Stimulated activated CD4-positive, alpha-beta T cell treated with anti-CD3 and anti-CD28 coated beads, Interleukin-12 subunit alpha, Interleukin-12 subunit beta, amount 100 ng/mL, for 48 hours (primary cell): ENCODE results near the gene ZMAT1.
"Not testable (repeated sequence)": the region's sequence is repeated elsewhere in the genome, so short reads cannot be mapped to it uniquely, and the experiment has no call there.

Experiments
- DNase-seq, 3 donors: peaks; one replicate each; pipeline ENCODE4 v3.0.0-alpha.2; 2020; ENCODE audit warnings: low read depth in 2 of 3, low spot score in 1 of 3

Gene ZMAT1

DNA sequence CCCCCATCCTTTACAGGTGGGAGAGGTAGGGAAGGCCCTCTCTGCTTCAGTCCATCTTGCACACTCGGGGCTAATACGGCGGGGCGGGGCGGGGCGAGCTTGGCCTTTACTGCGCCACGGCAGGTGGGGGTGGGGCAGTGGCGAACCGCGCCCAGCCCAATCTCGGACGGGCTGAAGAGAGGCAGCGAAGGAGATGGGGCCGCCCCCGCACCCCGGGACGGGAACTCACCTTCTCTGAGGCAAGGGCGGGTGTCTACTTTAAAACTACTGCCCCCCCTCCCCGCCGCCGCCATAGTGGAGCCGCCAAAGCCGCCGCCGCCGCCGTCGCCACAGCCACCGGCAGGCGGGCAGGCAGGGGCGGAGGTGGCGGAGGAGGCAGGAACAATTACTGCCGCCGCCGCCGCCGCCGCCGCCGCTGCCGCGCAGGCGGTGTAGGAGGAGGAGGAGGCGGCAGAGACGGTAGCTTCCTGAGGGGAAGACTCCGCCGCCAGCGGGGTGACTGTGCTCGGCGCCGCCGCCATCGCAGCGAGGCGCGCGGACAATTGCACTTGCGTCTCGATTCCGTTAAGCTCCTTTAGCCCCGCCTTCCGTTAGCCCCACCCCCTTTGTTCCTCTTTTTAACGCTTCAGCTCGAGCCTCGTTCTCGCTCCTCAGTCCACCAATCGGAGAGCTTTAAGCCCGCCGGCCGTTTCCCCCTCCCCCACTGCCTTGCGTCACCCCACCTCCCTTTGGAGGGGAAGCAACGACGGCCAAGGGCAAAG, at the start of gene ZMAT1:
Gene ZMAT1 (minus strand): TSS at position 540 of the 761 bp plus-strand sequence. CDS start 19 bp downstream, at position 521.
- DNase-seq = peak; percentile 85 to 87 (median 86)

DNA sequence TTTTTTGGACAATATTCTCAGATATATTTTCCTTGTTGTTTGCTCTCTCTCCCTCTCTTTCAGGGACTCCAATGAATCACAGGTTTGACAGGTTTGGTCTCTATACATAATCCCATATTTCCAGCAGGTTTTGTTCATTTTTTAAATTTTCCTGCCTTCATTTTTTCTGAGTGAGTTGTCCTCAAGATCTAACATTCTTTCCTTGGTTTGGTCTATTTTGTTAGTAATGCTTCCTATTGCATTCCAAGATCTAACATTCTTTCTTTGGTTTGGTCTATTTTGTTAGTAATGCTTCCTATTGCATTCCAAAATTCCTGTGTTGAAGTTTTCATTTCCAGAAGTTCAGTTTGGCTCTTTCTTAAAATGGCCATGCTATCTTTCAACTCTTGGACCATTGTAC, 45.3 kb upstream of the ZMAT1 start:
- no peak for DNase-seq

DNA sequence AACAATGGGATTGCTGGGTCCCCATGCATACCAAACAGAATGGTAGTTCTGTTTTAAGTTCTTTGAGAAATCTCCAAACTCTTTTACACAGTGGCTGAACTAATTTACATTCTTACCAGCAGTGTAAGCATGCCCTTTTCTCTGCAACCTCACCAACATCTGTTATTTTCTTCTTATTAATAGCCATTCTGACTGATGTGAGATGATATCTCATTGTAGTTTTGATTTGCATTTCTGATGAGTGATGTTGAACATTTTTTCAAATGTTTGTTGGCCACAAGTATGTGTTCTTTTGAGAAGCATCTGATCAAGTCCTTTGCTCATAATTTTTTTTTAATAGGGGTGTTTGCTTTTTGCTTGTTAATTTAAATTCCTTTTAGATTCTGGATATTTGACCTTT, 41.2 kb upstream of the ZMAT1 start:
- no peak for DNase-seq

DNA sequence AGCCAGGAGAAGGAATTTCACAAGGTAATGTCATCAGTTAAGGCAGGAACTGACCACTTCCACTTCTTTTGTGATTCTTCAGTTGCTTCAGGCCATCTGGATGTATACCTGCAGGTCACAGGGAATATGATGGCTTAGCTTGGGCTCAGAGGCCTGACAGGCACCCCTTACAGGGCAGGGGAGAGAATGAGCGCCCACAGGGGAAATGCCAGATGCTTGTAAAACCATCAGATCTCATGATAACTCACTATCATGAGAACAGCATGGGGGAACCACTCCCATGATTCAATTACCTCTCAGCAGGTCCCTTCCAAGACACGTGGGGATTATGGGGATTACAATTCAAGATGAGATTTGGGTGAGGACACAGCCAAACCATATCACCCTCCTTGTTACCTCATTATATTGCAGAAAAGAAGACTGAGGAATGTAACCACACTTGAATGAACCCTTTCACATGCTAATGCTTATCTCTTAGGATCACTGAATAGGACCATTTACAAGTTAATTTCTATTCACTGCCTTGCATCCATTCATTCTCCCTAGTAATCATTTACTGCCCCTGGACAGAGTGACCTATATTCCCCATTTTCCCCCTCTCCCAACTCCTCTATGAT, 33.2 kb upstream of the ZMAT1 start:
- not testable (repeated sequence) for DNase-seq

DNA sequence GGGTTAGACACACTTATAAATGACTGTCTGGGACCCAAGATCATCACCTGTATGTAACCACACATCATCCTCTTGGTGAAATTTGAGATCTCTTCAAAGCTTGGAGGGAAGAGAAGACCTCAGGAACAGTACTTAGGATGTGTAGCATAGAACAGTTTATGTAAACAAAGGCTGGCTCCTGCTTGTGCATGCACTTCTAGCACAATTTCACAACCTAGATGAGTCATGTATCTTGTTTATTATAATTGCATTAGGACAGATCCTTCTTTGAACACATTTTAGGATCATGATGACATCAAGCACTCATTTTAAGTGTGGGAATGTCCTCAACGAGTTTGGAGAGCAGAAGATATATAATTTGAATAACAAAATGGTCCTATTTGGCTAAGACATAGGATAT, 26.3 kb upstream of the ZMAT1 start:
- DNase-seq = no peak

DNA sequence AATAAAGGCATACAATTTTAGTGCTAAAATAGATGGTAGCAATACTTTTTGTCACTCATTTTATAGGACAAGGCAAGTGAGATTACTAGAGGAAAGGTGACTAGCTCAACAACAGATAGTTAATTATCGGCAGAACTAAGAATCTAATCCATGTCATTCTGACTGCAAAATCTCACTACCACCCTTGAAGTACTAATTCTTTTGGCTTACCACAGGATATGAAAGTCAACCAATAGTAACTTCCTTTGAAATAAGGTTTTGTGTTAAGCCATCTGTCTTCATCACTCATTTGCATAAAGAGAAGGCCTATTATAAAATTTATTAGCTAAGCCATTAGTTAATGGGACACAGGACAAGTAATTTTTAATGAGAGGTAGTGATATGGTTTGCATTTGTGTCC, 25.3 kb upstream of the ZMAT1 start:
- DNase-seq = no peak

DNA sequence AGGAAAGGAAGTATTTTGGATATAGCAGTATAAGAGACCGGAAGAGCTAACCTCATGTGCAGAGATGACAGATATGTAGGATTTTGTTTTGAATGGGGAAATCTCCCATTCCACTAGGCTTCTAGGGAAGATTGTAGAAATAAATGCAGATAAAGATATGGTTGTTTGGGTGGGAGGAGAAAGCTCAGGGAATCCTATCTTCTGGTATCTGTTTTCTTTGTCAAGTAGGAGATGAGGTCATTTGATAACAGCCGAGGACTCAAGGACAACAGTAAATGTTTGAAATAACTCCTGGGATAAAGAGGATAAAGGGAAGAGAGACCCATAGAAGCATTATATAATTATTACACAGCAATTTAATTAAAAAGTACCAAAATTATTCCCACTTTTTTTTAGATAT, 24.7 kb upstream of the ZMAT1 start:
- no peak for DNase-seq

DNA sequence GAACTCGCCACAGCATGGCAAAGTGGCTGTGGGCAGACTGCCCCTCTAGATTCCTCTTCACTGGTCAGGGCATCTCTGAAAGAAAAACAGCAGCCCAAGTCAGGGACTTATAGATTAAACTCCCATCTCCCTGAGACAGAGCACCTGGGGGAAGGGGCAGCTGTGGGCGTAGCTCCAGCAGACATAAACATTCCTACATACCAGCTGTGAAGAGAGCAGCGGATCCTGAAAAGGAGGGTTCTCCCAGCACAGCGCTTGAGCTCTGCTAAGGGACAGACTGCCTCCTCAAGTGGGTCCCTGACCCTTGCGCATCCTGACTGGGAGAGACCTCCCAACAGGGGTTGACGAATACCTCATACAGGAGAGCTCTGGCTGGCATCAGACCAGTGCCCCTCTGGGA, 18.8 kb upstream of the ZMAT1 start:
- no peak for DNase-seq

DNA sequence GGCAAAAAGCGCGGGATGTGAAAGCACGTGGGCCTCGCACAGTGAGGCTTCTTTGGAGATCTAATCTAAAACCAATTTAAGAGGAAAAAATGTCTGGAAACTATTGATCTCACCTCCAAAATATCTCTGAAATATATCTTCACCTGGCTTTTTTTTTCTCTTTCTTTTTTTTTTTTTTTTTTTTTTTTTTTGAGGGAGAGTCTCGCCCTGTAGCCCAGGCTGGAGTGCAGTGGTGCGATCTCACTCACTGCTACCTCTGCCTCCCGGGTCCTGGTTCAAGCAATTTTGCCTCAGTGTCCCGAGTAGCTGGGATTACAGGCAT, 383 bp upstream of the ZMAT1 start:
- DNase-seq = no peak

DNA sequence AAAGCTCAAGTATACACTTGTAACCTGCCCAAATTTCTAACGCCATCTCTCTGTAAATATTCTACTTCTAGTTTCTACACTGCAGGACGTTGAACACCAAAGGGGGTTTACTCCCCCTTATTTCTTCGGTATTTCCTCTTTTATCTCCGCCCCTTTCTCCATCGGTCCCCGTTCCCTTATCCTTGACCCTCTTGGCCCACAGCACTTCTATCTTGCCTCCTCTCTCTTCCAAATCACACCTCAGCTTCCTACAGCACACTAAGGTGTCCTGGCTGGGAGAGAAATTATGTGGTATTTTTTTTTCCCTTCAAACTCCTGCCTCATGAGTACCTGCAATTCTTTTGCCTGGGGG, 715 bp downstream of the ZMAT1 start:
- no peak for DNase-seq

DNA sequence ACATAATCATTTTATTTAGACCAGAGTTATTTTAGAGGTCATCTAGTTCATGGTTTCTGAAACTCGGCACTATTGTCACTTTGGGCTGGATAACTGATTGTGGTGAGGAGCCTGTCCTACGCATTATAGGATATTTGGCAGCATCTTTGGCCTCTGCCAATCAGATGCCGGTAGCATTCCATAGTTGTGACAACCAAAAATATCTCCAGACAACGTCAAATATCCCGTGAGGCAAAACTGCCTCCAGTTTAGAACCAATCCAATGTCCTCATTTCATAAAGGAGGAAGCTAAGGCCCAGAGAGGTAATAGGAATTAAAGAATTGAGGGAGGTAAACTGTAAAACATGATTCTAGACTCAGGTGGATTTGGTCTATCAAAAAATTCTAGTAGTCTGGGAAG, 6.1 kb downstream of the ZMAT1 start:
- no peak for DNase-seq

DNA sequence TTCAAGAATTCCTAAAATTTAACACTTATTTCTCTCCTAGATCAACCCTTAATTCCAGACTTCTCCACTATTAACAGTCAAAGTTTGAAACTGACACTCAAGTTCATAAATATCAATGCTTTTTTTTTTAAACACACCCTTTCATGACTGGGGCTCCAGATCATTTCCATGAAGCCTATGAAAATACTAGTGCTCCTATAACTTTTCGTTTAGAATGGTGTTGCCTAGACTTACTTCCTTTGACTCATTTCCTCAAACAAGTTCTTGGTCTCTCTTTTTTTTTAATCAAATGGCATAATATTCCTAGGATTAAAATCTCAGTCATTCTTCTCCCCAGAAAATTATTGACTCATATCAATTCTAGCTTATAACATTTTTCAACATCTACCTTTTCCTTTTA, 13.1 kb downstream of the ZMAT1 start:
- DNase-seq = no peak

DNA sequence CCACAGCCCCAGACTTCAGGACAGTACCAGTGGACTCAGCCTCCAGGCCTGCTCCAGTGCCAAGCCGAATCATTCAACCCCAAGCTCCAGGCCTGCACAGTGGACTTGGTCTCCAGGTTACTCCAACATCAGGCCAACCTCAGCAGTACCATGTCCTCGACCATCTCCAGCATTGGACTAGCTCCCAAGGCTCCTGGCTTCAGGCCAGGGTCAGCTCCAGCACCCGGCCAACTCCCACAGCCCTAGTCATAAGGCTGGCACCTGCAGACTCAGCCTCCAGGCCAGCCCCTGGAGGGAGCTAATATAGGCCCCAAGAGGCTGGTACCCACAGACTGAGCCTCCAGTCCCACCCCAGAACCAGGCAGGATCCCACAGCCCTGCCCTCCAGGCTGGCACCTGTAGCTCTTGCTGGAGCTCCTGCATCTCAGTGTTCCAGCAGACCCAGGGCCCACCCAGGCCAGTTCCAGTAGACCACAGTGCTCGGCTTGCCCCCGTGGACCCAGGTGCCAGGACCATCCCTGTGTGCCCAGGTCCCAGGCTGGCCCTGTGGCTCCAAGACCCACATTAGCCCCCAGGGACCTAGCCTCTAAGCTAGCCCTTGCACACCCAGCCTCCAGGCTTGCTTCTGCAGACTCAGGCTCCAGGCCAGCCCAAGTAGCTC, 25.6 kb downstream of the ZMAT1 start:
- no peak for DNase-seq

DNA sequence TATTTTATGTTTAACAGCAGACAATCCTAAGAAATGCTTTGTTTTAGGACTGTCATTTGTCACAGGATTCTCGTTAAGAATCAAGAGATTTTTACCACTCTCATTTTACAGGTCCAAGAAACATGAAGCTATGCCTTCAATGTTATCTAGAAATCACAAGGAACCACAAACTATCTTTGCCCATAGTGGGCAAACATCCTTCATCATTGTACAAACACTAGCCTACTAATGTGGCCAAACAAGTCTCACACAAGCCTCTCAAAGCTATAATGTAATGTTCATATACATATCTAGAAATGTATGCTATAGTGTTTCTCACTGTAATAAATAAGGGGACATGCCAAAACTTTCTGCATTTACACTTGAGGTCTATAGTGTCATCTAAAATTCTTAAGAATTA, 26.8 kb downstream of the ZMAT1 start:
- no peak for DNase-seq
